ENCODE results near the gene LRMDA.

Gene LRMDA

GRCh38 chr10:76209135-76209534 lies 777.7 kb downstream of the LRMDA start:
- no peak for DNase-seq (ENCODE audit: low read depth)

GRCh38 chr10:76210211-76210610 lies 778.8 kb downstream of the LRMDA start:
- no peak for DNase-seq (ENCODE audit: low read depth)

GRCh38 chr10:76211691-76212090 lies 780.3 kb downstream of the LRMDA start:
- DNase-seq (ENCODE audit: low read depth) = no peak

- no peak for DNase-seq (ENCODE audit: low read depth)
Measured at GRCh38 chr10:76213876-76214275, 782.5 kb downstream of the LRMDA start.

GRCh38 chr10:76218035-76218434 lies 786.6 kb downstream of the LRMDA start:
- DNase-seq (ENCODE audit: low read depth) = no peak

- DNase-seq (ENCODE audit: low read depth) = no peak
Measured at GRCh38 chr10:76229341-76229740, 797.9 kb downstream of the LRMDA start.

- no peak for DNase-seq (ENCODE audit: low read depth)
Measured at GRCh38 chr10:76230921-76231285, 799.5 kb downstream of the LRMDA start.

- DNase-seq (ENCODE audit: low read depth) = no peak
Measured at GRCh38 chr10:76231286-76231934, 800.0 kb downstream of the LRMDA start.

- no peak for DNase-seq (ENCODE audit: low read depth)
Measured at GRCh38 chr10:76234499-76235226, 803.2 kb downstream of the LRMDA start.

- DNase-seq (ENCODE audit: low read depth) = no peak
Measured at GRCh38 chr10:76236356-76236755, 804.9 kb downstream of the LRMDA start.

GRCh38 chr10:76242956-76243355 lies 811.5 kb downstream of the LRMDA start:
- no peak for DNase-seq (ENCODE audit: low read depth)

GRCh38 chr10:76244061-76244686 lies 812.8 kb downstream of the LRMDA start:
- no peak for DNase-seq (ENCODE audit: low read depth)

- DNase-seq (ENCODE audit: low read depth) = no peak
Measured at GRCh38 chr10:76245951-76246495, 814.6 kb downstream of the LRMDA start.

GRCh38 chr10:76248649-76249200 lies 817.3 kb downstream of the LRMDA start:
- DNase-seq (ENCODE audit: low read depth) = no peak

- no peak for DNase-seq (ENCODE audit: low read depth)
Measured at GRCh38 chr10:76251841-76252671, 820.6 kb downstream of the LRMDA start.

- DNase-seq (ENCODE audit: low read depth) = no peak
Measured at GRCh38 chr10:76252733-76253132, 821.3 kb downstream of the LRMDA start.

- DNase-seq (ENCODE audit: low read depth) = no peak
Measured at GRCh38 chr10:76255241-76255640, 823.8 kb downstream of the LRMDA start.

GRCh38 chr10:76257816-76258215 lies 826.4 kb downstream of the LRMDA start:
- DNase-seq (ENCODE audit: low read depth) = no peak

GRCh38 chr10:76265441-76266113 lies 834.2 kb downstream of the LRMDA start:
- DNase-seq (ENCODE audit: low read depth) = no peak

- DNase-seq (ENCODE audit: low read depth) = no peak
Measured at GRCh38 chr10:76268530-76268929, 837.1 kb downstream of the LRMDA start.

GRCh38 chr10:76268954-76269353 lies 837.5 kb downstream of the LRMDA start:
- no peak for DNase-seq (ENCODE audit: low read depth)

Data from activated T-cell treated with anti-CD3 and anti-CD28 coated beads for 24 hours (primary cell).